ENCODE data around the gene RLN3.
A peak's percentile ranks its signal among the peaks of the same experiment; 100 is the strongest.

Gene RLN3

GRCh38 chr19:13983213-13983889 lies 44.6 kb upstream of the RLN3 start:
- Histone ChIP-seq H3K27me3 (ENCODE audit: insufficient read depth, low read length, poor library complexity, severe bottlenecking) (no peaks in the 10 kb centered on the region), H3K9me2 (replicated peaks; ENCODE audit: low read depth, low read length) (no peaks in the 10 kb centered on the region), H3K9me3 (ENCODE audit: insufficient read depth, low read depth, low read length) (no peaks in the 10 kb centered on the region), H3K4me3 (ENCODE audit: low read length, poor library complexity, severe bottlenecking) (no peak overlapping the region), H3K36me3 (ENCODE audit: insufficient read depth, low read length) (no peaks in the 10 kb centered on the region), H2AFZ (ENCODE audit: low read length) (no peak overlapping the region), H3K9ac (ENCODE audit: low read depth, low read length, poor library complexity, severe bottlenecking) (peak overlapping the region; percentile 20), H3F3A (ENCODE audit: low read depth) (peaks cover 7% of the 10 kb centered on the region), H3K4me1 (ENCODE audit: insufficient read depth, low read length, poor library complexity, severe bottlenecking) (peaks cover 70% of the 10 kb centered on the region), H3K79me2 (ENCODE audit: insufficient read depth, low read length) (peaks cover 4% of the 10 kb centered on the region; the same call in 1 of the 2 replicates), H4K20me1 (ENCODE audit: insufficient read depth, low read length, poor library complexity, severe bottlenecking) (no peaks in the 10 kb centered on the region), H3K4me2 (ENCODE audit: low read depth, low read length, poor library complexity, severe bottlenecking) (peak overlapping the region; percentile 20)
- no peak for TF ChIP-seq EZH2phosphoT487 (IDR thresholded peaks at IDR 0.05; ENCODE audit: borderline replicate concordance)
- no peak for TF ChIP-seq CTCF (conservative IDR thresholded peaks at IDR 0.05; ENCODE audit: low read length)

DNA sequence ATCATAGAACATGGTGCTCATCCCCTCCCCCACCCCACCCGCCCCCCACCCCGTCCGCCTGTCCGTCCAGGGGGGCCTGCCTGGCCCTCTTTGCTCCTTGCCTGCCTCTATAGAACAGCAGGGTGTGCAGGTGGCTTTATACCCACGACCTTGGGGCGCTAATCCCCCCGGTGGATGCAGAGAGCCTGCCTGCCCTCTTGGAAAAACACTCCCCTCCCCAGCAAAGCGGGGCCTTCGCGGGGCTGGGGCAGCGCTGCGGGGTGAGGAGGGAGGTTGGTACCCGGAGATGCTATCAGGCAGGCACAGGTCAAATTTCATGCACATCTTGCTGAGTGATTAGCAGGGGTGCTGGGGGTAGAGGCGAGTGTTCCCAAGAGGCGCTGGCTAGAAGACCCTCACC lies 43.8 kb upstream of the RLN3 start:
- Histone ChIP-seq H3F3A (ENCODE audit: low read depth) (peaks cover 7% of the 10 kb centered on the region), H3K79me2 (ENCODE audit: insufficient read depth, low read length) (peaks cover 9% of the 10 kb centered on the region; the same call in 1 of the 2 replicates), H3K9me3 (ENCODE audit: insufficient read depth, low read depth, low read length) (no peaks in the 10 kb centered on the region), H4K20me1 (ENCODE audit: insufficient read depth, low read length, poor library complexity, severe bottlenecking) (no peaks in the 10 kb centered on the region), H3K36me3 (ENCODE audit: insufficient read depth, low read length) (no peaks in the 10 kb centered on the region), H2AFZ (ENCODE audit: low read length) (no peak overlapping the region), H3K4me3 (ENCODE audit: low read length, poor library complexity, severe bottlenecking) (no peak overlapping the region), H3K9ac (ENCODE audit: low read depth, low read length, poor library complexity, severe bottlenecking) (peak overlapping the region; percentile 11), H3K4me2 (ENCODE audit: low read depth, low read length, poor library complexity, severe bottlenecking) (peak overlapping the region; percentile 12), H3K4me1 (ENCODE audit: insufficient read depth, low read length, poor library complexity, severe bottlenecking) (peaks cover 78% of the 10 kb centered on the region), H3K9me2 (replicated peaks; ENCODE audit: low read depth, low read length) (no peaks in the 10 kb centered on the region), H3K27me3 (ENCODE audit: insufficient read depth, low read length, poor library complexity, severe bottlenecking) (no peaks in the 10 kb centered on the region)
- TF ChIP-seq CTCF (conservative IDR thresholded peaks at IDR 0.05; ENCODE audit: low read length) (no peak), EZH2phosphoT487 (IDR thresholded peaks at IDR 0.05; ENCODE audit: borderline replicate concordance) (no peak)

DNA sequence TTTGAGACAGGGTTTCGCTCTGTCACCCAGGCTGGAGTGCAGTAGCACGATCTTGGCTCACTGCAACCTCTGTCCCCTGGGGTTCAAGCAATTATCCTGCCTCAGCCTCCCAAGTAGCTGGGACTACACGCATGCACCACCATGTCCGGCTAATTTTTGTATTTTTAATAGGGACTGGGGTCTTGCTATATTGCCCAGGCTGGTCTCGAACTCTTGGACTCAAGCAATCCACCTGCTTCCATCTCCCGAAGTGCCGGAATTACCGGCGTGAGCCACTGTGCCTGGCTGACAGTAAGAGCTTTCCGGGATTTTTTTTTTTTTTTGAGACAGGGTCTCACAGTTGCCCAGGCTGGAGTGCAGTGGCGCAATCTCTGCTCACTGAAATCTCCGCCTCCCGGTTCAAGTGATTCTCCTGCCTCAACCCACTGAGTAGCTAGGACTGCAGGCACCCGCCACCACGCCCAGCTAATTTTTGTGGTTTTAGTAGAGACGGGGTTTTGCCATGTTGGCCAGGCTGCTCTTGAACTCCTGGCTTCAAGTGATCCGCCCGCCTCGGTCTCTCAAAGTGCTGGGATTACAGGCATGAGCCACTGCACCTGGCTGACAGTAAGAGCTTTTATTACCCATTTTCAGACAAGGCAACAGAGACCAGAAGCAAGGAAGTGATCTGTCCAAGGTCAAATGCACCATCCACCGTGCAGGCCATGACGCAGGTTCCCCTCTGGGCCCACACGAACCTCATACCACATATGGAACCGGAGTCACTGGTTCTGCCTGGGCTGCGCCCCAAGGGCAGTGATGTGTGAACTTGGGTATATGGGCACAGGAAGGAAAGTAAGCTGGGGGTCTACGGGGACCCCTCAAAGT lies 42.8 kb upstream of the RLN3 start:
- Histone ChIP-seq H3K36me3 (ENCODE audit: insufficient read depth, low read length) (no peaks in the 10 kb centered on the region), H3K9ac (ENCODE audit: low read depth, low read length, poor library complexity, severe bottlenecking) (peak overlapping the region; percentile 73), H3K79me2 (ENCODE audit: insufficient read depth, low read length) (peaks cover 9% of the 10 kb centered on the region; the same call in 1 of the 2 replicates), H3K4me3 (ENCODE audit: low read length, poor library complexity, severe bottlenecking) (no peak overlapping the region), H3K9me2 (replicated peaks; ENCODE audit: low read depth, low read length) (no peaks in the 10 kb centered on the region), H3K27me3 (ENCODE audit: insufficient read depth, low read length, poor library complexity, severe bottlenecking) (no peaks in the 10 kb centered on the region), H3F3A (ENCODE audit: low read depth) (peaks cover 7% of the 10 kb centered on the region), H3K4me1 (ENCODE audit: insufficient read depth, low read length, poor library complexity, severe bottlenecking) (peaks cover 88% of the 10 kb centered on the region), H4K20me1 (ENCODE audit: insufficient read depth, low read length, poor library complexity, severe bottlenecking) (no peaks in the 10 kb centered on the region), H3K9me3 (ENCODE audit: insufficient read depth, low read depth, low read length) (no peaks in the 10 kb centered on the region), H3K4me2 (ENCODE audit: low read depth, low read length, poor library complexity, severe bottlenecking) (peak overlapping the region; percentile 94), H2AFZ (ENCODE audit: low read length) (no peak overlapping the region)
- TF ChIP-seq CTCF (conservative IDR thresholded peaks at IDR 0.05; ENCODE audit: low read length) = no peak
- TF ChIP-seq EZH2phosphoT487 (IDR thresholded peaks at IDR 0.05; ENCODE audit: borderline replicate concordance) = no peak

Data from Loucy (cell line).